Ishikawa (cell line): ENCODE results near the gene FAT4.

ENCODE experiments used
- MAX ChIP-seq: IDR thresholded peaks from 2 replicates; pipeline ENCODE4 v1.6.1; 2012
- NFIC ChIP-seq: IDR thresholded peaks from 2 replicates; pipeline ENCODE4 v1.6.1; 2012
- USF1 ChIP-seq: IDR thresholded peaks from 2 replicates; pipeline ENCODE4 v1.6.1; 2012
- TF ChIP-seq, protein P1 (sequence below): IDR thresholded peaks from 2 replicates; pipeline ENCODE4 v1.6.1; 2012; ENCODE audit warnings: low read depth, mild to moderate bottlenecking

DNA sequence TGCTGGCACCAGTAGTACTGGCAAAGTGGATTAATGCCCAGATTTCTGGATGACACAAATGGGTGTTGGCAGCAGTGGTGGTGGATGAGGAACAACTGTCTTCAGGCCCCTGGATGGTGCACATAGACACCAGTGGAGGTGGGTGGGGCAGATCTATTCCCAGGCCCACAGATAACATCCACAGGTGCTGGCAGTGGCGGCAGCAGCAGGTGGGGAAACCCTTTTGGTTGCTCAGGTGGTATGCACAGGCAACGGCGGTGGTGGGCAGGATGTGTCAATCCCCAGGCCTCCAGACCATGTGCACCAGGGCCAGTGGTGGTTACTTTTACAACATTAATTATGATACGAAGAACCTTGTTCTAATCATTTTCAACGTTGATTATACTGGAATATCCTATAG, 48.9 kb upstream of the FAT4 start:
- TF ChIP-seq, protein P1, sequence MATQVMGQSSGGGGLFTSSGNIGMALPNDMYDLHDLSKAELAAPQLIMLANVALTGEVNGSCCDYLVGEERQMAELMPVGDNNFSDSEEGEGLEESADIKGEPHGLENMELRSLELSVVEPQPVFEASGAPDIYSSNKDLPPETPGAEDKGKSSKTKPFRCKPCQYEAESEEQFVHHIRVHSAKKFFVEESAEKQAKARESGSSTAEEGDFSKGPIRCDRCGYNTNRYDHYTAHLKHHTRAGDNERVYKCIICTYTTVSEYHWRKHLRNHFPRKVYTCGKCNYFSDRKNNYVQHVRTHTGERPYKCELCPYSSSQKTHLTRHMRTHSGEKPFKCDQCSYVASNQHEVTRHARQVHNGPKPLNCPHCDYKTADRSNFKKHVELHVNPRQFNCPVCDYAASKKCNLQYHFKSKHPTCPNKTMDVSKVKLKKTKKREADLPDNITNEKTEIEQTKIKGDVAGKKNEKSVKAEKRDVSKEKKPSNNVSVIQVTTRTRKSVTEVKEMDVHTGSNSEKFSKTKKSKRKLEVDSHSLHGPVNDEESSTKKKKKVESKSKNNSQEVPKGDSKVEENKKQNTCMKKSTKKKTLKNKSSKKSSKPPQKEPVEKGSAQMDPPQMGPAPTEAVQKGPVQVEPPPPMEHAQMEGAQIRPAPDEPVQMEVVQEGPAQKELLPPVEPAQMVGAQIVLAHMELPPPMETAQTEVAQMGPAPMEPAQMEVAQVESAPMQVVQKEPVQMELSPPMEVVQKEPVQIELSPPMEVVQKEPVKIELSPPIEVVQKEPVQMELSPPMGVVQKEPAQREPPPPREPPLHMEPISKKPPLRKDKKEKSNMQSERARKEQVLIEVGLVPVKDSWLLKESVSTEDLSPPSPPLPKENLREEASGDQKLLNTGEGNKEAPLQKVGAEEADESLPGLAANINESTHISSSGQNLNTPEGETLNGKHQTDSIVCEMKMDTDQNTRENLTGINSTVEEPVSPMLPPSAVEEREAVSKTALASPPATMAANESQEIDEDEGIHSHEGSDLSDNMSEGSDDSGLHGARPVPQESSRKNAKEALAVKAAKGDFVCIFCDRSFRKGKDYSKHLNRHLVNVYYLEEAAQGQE, result no peak
- TF ChIP-seq USF1 (no peak), MAX (no peak), NFIC (no peak)
